ENCODE results near the gene MAVS.
"Not testable (repeated sequence)": the region's sequence is repeated elsewhere in the genome, so short reads cannot be mapped to it uniquely, and the experiment has no call there.

The MAVS gene

DNA sequence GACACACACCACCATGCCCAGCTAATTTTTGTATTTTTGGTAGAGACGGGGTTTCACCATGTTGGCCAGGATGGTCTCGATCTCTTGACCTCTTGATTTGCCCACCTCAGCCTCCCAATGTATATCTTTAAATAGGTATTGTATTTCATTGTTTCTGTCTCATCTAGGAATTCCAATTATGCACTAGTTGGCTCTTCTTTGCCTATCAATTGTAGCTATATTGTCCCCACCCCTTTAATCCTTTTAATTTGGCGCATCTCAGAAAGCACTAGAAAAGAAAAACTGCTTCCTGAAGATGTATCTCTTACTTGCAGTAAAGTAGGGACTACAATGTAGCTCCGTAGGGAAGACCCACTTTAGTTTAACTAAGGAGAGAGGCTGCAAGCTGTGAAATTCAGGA, 10.5 kb upstream of the MAVS start:
- no peaks in the 10 kb centered on the region; the same call in 1 of the 2 replicates for H3K4me1 ChIP-seq (ENCODE audit: insufficient read depth, low read length)
- H3K36me3 ChIP-seq (ENCODE audit: insufficient read depth, low read depth, low read length), result no peaks in the 10 kb centered on the region
- H3K4me3 ChIP-seq (ENCODE audit: low read length), result no peak overlapping the region
- H3K9me3 ChIP-seq (ENCODE audit: insufficient read depth, low read depth, low read length), result no peaks in the 10 kb centered on the region
- no peak overlapping the region for H3K27ac ChIP-seq (ENCODE audit: low read length)
- no peaks in the 10 kb centered on the region for H3K27me3 ChIP-seq (ENCODE audit: insufficient read depth, low read length)
- no peak overlapping the region for H3K9ac ChIP-seq (ENCODE audit: low read depth, low read length)

GRCh38 chr20:3839328-3839727, 7.3 kb upstream of the MAVS start:
- no peaks in the 10 kb centered on the region; the same call in 1 of the 2 replicates for H3K4me1 ChIP-seq (ENCODE audit: insufficient read depth, low read length)
- no peak overlapping the region for H3K9ac ChIP-seq (ENCODE audit: low read depth, low read length)
- H3K9me3 ChIP-seq (ENCODE audit: insufficient read depth, low read depth, low read length), result no peaks in the 10 kb centered on the region
- H3K4me3 ChIP-seq (ENCODE audit: low read length), result no peak overlapping the region
- no peak overlapping the region for H3K27ac ChIP-seq (ENCODE audit: low read length)
- no peaks in the 10 kb centered on the region for H3K36me3 ChIP-seq (ENCODE audit: insufficient read depth, low read depth, low read length)
- no peaks in the 10 kb centered on the region for H3K27me3 ChIP-seq (ENCODE audit: insufficient read depth, low read length)

GRCh38 chr20:3840201-3840600, 6.4 kb upstream of the MAVS start:
- not testable (repeated sequence) for H3K9ac ChIP-seq (ENCODE audit: low read depth, low read length); H3K9me3 ChIP-seq (ENCODE audit: insufficient read depth, low read depth, low read length); H3K27me3 ChIP-seq (ENCODE audit: insufficient read depth, low read length); H3K36me3 ChIP-seq (ENCODE audit: insufficient read depth, low read depth, low read length); H3K4me1 ChIP-seq (ENCODE audit: insufficient read depth, low read length); H3K27ac ChIP-seq (ENCODE audit: low read length); H3K4me3 ChIP-seq (ENCODE audit: low read length)

GRCh38 chr20:3842348-3842930, 4.2 kb upstream of the MAVS start:
- no peaks in the 10 kb centered on the region for H3K9me3 ChIP-seq (ENCODE audit: insufficient read depth, low read depth, low read length)
- peaks cover under 1% of the 10 kb centered on the region for H3K4me1 ChIP-seq (ENCODE audit: insufficient read depth, low read length)
- no peaks in the 10 kb centered on the region for H3K36me3 ChIP-seq (ENCODE audit: insufficient read depth, low read depth, low read length)
- H3K4me3 ChIP-seq (ENCODE audit: low read length), result no peak overlapping the region
- no peak overlapping the region for H3K27ac ChIP-seq (ENCODE audit: low read length)
- H3K27me3 ChIP-seq (ENCODE audit: insufficient read depth, low read length), result no peaks in the 10 kb centered on the region
- H3K9ac ChIP-seq (ENCODE audit: low read depth, low read length), result no peak overlapping the region

- no peak overlapping the region for H3K27ac ChIP-seq (ENCODE audit: low read length)
Observed at GRCh38 chr20:3843490-3843889, 3.1 kb upstream of the MAVS start.

DNA sequence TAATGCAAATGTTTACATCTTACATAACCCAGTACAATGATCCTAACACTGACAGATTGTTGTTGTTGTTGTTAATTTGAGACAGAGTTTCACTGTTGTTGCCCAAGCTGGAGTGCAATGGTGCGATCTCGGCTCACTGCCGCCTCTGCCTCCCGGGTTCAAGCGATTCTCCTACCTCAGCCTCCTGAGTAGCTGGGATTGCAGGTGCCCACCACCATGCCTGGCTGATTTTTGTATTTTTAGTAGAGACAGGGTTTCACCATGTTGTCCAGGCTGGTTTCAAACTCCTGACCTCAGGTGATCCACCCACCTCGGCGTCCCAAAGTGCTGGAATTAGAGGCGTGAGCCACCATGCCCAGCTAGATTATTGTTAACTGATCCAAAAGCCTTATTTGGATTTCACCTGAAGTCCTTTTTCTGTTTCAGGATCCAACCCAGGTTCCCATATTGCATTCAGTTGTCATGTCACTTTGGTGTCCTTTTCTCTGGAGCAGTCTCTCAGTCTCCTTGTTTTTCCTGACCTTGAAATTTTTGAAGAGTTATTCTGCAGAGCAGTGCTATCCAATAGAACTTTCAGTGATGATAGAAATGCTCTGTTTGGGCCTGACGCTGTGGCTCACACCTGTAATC, 2.5 kb upstream of the MAVS start:
- not testable (repeated sequence) for H3K4me1 ChIP-seq (ENCODE audit: insufficient read depth, low read length); H3K9ac ChIP-seq (ENCODE audit: low read depth, low read length); H3K27me3 ChIP-seq (ENCODE audit: insufficient read depth, low read length); H3K36me3 ChIP-seq (ENCODE audit: insufficient read depth, low read depth, low read length); H3K9me3 ChIP-seq (ENCODE audit: insufficient read depth, low read depth, low read length); H3K4me3 ChIP-seq (ENCODE audit: low read length); H3K27ac ChIP-seq (ENCODE audit: low read length)

More at GRCh38 chr20:3843490-3843889, 3.1 kb upstream of the MAVS start:
- Histone ChIP-seq H3K9ac (ENCODE audit: low read depth, low read length) (no peak overlapping the region), H3K4me3 (ENCODE audit: low read length) (no peak overlapping the region), H3K27me3 (ENCODE audit: insufficient read depth, low read length) (no peaks in the 10 kb centered on the region), H3K4me1 (ENCODE audit: insufficient read depth, low read length) (peaks cover 4% of the 10 kb centered on the region), H3K36me3 (ENCODE audit: insufficient read depth, low read depth, low read length) (no peaks in the 10 kb centered on the region), H3K9me3 (ENCODE audit: insufficient read depth, low read depth, low read length) (no peaks in the 10 kb centered on the region)

- Histone ChIP-seq H3K9me3 (ENCODE audit: insufficient read depth, low read depth, low read length) (no peaks in the 10 kb centered on the region), H3K4me3 (ENCODE audit: low read length) (peak overlapping the region; percentile 73), H3K27ac (ENCODE audit: low read length) (no peak overlapping the region), H3K36me3 (ENCODE audit: insufficient read depth, low read depth, low read length) (no peaks in the 10 kb centered on the region), H3K4me1 (ENCODE audit: insufficient read depth, low read length) (peaks cover 4% of the 10 kb centered on the region; the same call in 1 of the 2 replicates), H3K9ac (ENCODE audit: low read depth, low read length) (peak overlapping the region; percentile 82; the same call in 1 of the 2 replicates), H3K27me3 (ENCODE audit: insufficient read depth, low read length) (no peaks in the 10 kb centered on the region)
Observed at GRCh38 chr20:3846378-3846739, 275 bp upstream of the MAVS start.

DNA sequence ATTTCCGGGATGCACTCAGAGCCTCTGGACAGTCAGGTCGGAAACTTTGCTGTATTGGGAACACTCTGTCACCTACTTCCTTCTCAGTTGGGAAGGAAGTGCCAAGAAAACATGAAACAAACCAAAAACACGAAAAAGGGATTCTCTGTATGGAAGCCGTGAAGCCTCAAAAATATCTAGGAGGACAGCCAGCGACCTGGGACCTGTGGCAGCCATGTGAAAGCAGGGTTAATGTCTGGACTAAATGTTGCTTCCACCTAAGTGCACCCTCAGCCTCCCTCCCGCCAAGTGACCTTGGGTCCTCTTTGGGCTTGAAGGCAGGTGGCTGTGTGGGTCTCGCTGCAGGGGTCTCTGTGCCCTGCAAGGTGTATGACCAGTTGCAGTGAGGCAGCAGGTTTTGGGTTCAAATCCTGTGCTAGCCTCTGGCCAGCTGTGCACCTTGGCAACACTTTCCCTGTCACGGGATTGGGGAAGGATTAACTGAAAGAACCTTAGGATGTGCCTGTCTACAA, 851 bp downstream of the MAVS start:
- Histone ChIP-seq H3K9ac (ENCODE audit: low read depth, low read length) (peak overlapping the region; percentile 70; the same call in 1 of the 2 replicates), H3K36me3 (ENCODE audit: insufficient read depth, low read depth, low read length) (no peaks in the 10 kb centered on the region), H3K27me3 (ENCODE audit: insufficient read depth, low read length) (no peaks in the 10 kb centered on the region), H3K4me1 (ENCODE audit: insufficient read depth, low read length) (peaks cover 4% of the 10 kb centered on the region; the same call in 1 of the 2 replicates), H3K4me3 (ENCODE audit: low read length) (peak overlapping the region; percentile 73), H3K9me3 (ENCODE audit: insufficient read depth, low read depth, low read length) (no peaks in the 10 kb centered on the region), H3K27ac (ENCODE audit: low read length) (no peak overlapping the region)

DNA sequence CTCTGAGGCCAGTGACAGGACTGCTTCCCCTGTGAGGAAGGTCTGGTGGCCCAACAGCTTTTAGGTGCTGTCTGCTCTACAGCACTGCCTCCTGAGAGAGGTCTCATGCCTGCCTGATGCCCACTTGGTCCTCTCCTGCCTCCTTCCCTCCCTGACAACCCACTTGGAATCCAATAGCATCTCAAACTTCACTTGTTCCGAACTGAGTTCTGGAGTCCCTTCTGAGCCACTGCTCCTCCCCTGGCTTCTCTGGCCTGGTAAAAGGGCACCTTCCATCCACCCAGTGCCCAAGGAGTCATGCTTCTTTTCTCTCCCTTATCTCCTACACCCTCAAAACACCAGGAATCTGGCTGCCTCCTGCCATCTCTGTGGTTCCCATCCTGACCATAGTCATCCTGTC, 1.9 kb downstream of the MAVS start:
- H3K9me3 ChIP-seq (ENCODE audit: insufficient read depth, low read depth, low read length), result no peaks in the 10 kb centered on the region
- no peak overlapping the region for H3K27ac ChIP-seq (ENCODE audit: low read length)
- H3K9ac ChIP-seq (ENCODE audit: low read depth, low read length), result no peak overlapping the region
- no peak overlapping the region for H3K4me3 ChIP-seq (ENCODE audit: low read length)
- H3K36me3 ChIP-seq (ENCODE audit: insufficient read depth, low read depth, low read length), result no peaks in the 10 kb centered on the region
- no peaks in the 10 kb centered on the region for H3K27me3 ChIP-seq (ENCODE audit: insufficient read depth, low read length)
- H3K4me1 ChIP-seq (ENCODE audit: insufficient read depth, low read length), result peaks cover 4% of the 10 kb centered on the region; the same call in 1 of the 2 replicates

DNA sequence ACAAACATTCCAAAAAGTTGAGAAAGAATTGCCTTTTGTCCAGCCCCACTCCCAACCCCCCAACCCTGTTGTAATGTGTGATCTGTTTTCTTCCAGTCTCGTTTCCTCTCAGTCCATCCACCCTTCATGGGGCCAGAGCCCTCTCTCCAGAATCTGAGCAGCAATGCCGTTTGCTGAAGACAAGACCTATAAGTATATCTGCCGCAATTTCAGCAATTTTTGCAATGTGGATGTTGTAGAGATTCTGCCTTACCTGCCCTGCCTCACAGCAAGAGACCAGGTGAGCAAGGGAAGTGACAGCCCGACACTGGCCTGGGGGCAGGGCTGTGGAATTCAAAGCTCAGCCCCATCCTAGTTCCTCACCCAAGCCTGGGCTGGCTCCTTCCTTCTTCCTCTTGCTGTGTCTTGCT, 7.8 kb downstream of the MAVS start:
- H3K27ac ChIP-seq (ENCODE audit: low read length), result no peak overlapping the region
- H3K9ac ChIP-seq (ENCODE audit: low read depth, low read length), result no peak overlapping the region
- no peaks in the 10 kb centered on the region for H3K4me1 ChIP-seq (ENCODE audit: insufficient read depth, low read length)
- H3K9me3 ChIP-seq (ENCODE audit: insufficient read depth, low read depth, low read length), result no peaks in the 10 kb centered on the region
- no peak overlapping the region for H3K4me3 ChIP-seq (ENCODE audit: low read length)
- no peaks in the 10 kb centered on the region for H3K27me3 ChIP-seq (ENCODE audit: insufficient read depth, low read length)
- H3K36me3 ChIP-seq (ENCODE audit: insufficient read depth, low read depth, low read length), result peaks cover 13% of the 10 kb centered on the region

- Histone ChIP-seq H3K36me3 (ENCODE audit: insufficient read depth, low read depth, low read length) (peaks cover 25% of the 10 kb centered on the region), H3K4me3 (ENCODE audit: low read length) (no peak overlapping the region), H3K9ac (ENCODE audit: low read depth, low read length) (no peak overlapping the region)
Observed at GRCh38 chr20:3857405-3857804, 10.8 kb downstream of the MAVS start.

GRCh38 chr20:3858689-3859088, 12.1 kb downstream of the MAVS start:
- Histone ChIP-seq H3K36me3 (ENCODE audit: insufficient read depth, low read depth, low read length) (peaks cover 38% of the 10 kb centered on the region), H3K9me3 (ENCODE audit: insufficient read depth, low read depth, low read length) (no peaks in the 10 kb centered on the region), H3K27ac (ENCODE audit: low read length) (no peak overlapping the region), H3K4me1 (ENCODE audit: insufficient read depth, low read length) (no peaks in the 10 kb centered on the region), H3K9ac (ENCODE audit: low read depth, low read length) (no peak overlapping the region), H3K4me3 (ENCODE audit: low read length) (no peak overlapping the region), H3K27me3 (ENCODE audit: insufficient read depth, low read length) (no peaks in the 10 kb centered on the region)

More at GRCh38 chr20:3857405-3857804, 10.8 kb downstream of the MAVS start:
- Histone ChIP-seq H3K4me1 (ENCODE audit: insufficient read depth, low read length) (no peaks in the 10 kb centered on the region), H3K9me3 (ENCODE audit: insufficient read depth, low read depth, low read length) (no peaks in the 10 kb centered on the region), H3K27me3 (ENCODE audit: insufficient read depth, low read length) (no peaks in the 10 kb centered on the region), H3K27ac (ENCODE audit: low read length) (no peak overlapping the region)

All from iPS-20b (cell line).